ENCODE results near the gene SMG9.

SMG9 gene

DNA sequence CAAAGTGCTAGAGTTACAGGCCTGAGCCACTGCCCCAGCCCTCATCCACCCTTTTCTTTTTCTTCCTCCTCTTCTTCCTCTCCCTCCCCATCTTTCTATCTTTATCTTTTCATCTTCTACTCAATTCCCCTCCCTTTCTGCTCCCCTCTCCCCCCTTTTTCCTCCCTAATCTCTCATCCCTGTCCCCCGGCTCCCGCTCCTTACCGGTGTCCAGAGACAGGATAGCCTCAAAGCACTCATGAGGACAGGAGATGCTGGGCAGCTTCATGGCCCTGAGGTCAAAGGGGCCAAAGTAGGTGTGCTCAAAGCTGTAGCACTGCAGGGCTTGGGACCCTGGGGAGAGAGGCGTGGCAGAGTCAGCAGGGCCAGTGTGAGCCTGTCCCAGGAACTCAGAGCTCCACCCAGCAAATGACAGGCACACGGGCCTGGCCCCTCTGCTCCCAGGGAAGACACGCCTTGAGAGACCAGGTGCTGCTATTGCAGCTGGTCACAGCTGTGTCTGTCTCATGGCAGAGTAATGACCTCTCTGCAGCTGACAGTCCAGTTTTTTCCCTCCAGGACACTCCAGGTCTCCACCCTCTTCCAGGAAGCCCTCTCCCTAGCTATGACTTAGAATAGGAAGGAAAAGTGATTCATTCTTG is 44.9 kb upstream of the SMG9 start:
- Histone ChIP-seq H2AFZ (ENCODE audit: low read depth, low read length) (no peak overlapping the region), H3K4me2 (ENCODE audit: low read length) (no peak overlapping the region)

DNA sequence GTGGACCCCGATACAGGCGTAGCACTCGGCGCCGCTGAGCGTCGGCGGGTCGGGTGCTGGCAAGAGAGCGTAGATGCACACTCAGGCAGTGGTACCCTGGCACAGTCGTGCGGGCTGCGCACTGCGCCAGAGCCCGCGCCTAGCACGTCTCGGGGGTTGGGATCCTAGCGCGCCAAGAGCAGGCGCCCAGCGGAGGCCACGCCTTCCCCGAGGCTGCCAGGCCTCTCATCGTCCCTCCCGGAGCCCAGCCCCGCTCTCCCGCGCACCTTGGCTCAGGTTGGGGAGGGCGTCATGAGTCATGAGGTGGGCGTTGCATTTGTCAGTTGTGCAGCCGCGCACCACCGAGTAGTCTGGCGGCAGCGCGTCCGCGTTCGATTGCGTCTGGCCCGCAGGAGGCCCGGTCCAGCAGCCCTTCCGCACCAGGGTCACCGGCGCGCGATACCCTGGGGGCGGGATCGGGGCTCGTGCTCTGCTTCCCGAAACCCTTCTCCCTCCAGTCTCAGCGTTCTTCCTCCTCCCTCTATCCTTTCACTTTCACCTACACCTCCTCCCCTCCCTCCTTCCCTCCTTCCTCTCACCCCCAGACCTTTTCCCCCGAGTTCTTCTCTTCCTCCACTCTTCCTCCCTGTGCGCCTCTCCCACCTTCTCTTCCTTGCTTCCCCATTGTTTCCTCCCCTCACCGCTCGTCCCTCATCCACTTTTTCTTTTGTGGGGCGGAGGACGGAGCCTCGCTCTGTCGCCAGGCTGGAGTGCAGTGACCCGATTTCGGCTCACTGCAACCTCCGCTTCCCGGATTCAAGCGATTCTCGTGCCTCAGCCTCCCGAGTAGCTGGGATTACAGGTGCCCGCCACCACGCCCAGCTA is 44.0 kb upstream of the SMG9 start:
- Histone ChIP-seq H3K9ac (ENCODE audit: low read length) (no peak overlapping the region), H3K4me3 (ENCODE audit: low read length) (no peak overlapping the region), H3K4me1 (ENCODE audit: low read length) (no peaks in the 10 kb centered on the region), H2AFZ (ENCODE audit: low read depth, low read length) (no peak overlapping the region), H3K36me3 (replicated peaks; ENCODE audit: low read depth, low read length) (no peaks in the 10 kb centered on the region), H3K27ac (ENCODE audit: low read length) (no peak overlapping the region), H4K20me1 (ENCODE audit: insufficient read depth, low read length) (no peaks in the 10 kb centered on the region), H3K4me2 (ENCODE audit: low read length) (no peak overlapping the region), H3K27me3 (ENCODE audit: low read depth, low read length) (no peaks in the 10 kb centered on the region; the same call in 1 of the 2 replicates), H3K79me2 (ENCODE audit: low read length) (no peaks in the 10 kb centered on the region), H3K9me3 (ENCODE audit: insufficient read depth, low read length) (no peaks in the 10 kb centered on the region)
- TF ChIP-seq, protein P1, sequence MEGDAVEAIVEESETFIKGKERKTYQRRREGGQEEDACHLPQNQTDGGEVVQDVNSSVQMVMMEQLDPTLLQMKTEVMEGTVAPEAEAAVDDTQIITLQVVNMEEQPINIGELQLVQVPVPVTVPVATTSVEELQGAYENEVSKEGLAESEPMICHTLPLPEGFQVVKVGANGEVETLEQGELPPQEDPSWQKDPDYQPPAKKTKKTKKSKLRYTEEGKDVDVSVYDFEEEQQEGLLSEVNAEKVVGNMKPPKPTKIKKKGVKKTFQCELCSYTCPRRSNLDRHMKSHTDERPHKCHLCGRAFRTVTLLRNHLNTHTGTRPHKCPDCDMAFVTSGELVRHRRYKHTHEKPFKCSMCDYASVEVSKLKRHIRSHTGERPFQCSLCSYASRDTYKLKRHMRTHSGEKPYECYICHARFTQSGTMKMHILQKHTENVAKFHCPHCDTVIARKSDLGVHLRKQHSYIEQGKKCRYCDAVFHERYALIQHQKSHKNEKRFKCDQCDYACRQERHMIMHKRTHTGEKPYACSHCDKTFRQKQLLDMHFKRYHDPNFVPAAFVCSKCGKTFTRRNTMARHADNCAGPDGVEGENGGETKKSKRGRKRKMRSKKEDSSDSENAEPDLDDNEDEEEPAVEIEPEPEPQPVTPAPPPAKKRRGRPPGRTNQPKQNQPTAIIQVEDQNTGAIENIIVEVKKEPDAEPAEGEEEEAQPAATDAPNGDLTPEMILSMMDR (IDR thresholded peaks at IDR 0.05; ENCODE audit: low read depth, low read length): no peak
- no peak for TF ChIP-seq EZH2phosphoT487 (IDR thresholded peaks at IDR 0.05; ENCODE audit: low read depth)

More for the DNA sequence above, 44.9 kb upstream of the SMG9 start:
- no peak overlapping the region for H3K27ac ChIP-seq (ENCODE audit: low read length)
- TF ChIP-seq, protein P1 (IDR thresholded peaks at IDR 0.05; ENCODE audit: low read depth, low read length): no peak
- no peak for TF ChIP-seq EZH2phosphoT487 (IDR thresholded peaks at IDR 0.05; ENCODE audit: low read depth)
- H3K27me3 ChIP-seq (ENCODE audit: low read depth, low read length): no peaks in the 10 kb centered on the region; the same call in 1 of the 2 replicates
- H3K4me1 ChIP-seq (ENCODE audit: low read length): no peaks in the 10 kb centered on the region
- H3K79me2 ChIP-seq (ENCODE audit: low read length): no peaks in the 10 kb centered on the region
- no peaks in the 10 kb centered on the region for H4K20me1 ChIP-seq (ENCODE audit: insufficient read depth, low read length)
- H3K4me3 ChIP-seq (ENCODE audit: low read length): no peak overlapping the region
- H3K9ac ChIP-seq (ENCODE audit: low read length): no peak overlapping the region
- no peaks in the 10 kb centered on the region for H3K9me3 ChIP-seq (ENCODE audit: insufficient read depth, low read length)
- no peaks in the 10 kb centered on the region for H3K36me3 ChIP-seq (replicated peaks; ENCODE audit: low read depth, low read length)

DNA sequence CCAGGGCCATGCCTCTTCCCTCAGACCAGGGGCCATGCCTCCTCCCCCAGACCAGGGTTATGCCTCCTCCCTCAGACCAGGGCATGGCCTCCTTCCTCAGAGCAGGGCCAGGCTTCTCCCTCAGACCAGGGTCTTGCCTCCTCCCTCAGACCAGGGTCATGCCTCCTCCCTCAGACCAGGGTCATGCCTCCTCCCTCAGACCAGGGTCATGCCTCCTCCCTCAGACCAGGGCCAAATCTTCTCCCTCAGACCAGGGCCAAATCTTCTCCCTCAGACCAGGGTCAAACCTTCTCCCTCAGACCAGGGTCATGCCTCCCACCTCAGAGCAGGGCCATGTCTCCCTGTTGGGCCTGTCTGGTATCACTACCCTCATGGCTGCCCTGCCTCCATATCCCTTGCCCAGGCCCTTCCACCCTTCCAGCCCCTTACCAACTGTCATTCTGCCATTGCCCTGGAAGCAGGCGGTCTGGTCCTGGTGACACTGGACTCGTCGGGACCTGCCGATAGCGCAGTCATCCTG is 43.3 kb upstream of the SMG9 start:
- H2AFZ ChIP-seq (ENCODE audit: low read depth, low read length): no peak overlapping the region
- H3K4me2 ChIP-seq (ENCODE audit: low read length): no peak overlapping the region
- H3K4me1 ChIP-seq (ENCODE audit: low read length): no peaks in the 10 kb centered on the region
- no peak overlapping the region for H3K27ac ChIP-seq (ENCODE audit: low read length)
- H3K27me3 ChIP-seq (ENCODE audit: low read depth, low read length): no peaks in the 10 kb centered on the region; the same call in 1 of the 2 replicates
- no peak overlapping the region for H3K4me3 ChIP-seq (ENCODE audit: low read length)
- no peaks in the 10 kb centered on the region for H3K9me3 ChIP-seq (ENCODE audit: insufficient read depth, low read length)
- H3K9ac ChIP-seq (ENCODE audit: low read length): no peak overlapping the region
- no peaks in the 10 kb centered on the region for H4K20me1 ChIP-seq (ENCODE audit: insufficient read depth, low read length)
- H3K79me2 ChIP-seq (ENCODE audit: low read length): no peaks in the 10 kb centered on the region
- TF ChIP-seq, protein P1 (IDR thresholded peaks at IDR 0.05; ENCODE audit: low read depth, low read length): no peak
- TF ChIP-seq EZH2phosphoT487 (IDR thresholded peaks at IDR 0.05; ENCODE audit: low read depth): no peak
- H3K36me3 ChIP-seq (replicated peaks; ENCODE audit: low read depth, low read length): no peaks in the 10 kb centered on the region

DNA sequence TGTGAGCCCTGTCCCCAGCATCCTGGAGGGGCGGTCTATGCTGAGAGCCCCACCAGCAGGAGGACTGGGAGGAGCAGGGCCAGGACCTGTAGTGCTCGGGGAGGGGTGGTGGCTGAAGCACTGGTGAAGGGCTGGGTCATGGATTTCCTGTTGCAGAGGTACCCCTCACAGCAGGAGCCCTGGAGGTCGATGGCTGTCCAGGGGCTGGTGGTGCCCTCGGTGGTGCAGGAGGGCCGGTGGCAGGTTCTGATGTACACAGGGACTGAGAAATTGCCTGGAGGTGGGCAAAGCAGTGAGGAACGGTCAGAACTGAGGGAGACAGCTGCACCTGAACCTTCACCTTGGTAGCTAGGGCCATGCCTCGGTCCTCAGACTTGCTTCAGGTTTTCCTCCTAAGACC is 42.8 kb upstream of the SMG9 start:
- Histone ChIP-seq H3K36me3 (replicated peaks; ENCODE audit: low read depth, low read length) (no peaks in the 10 kb centered on the region), H4K20me1 (ENCODE audit: insufficient read depth, low read length) (no peaks in the 10 kb centered on the region), H2AFZ (ENCODE audit: low read depth, low read length) (no peak overlapping the region), H3K4me1 (ENCODE audit: low read length) (no peaks in the 10 kb centered on the region), H3K27ac (ENCODE audit: low read length) (no peak overlapping the region), H3K4me2 (ENCODE audit: low read length) (no peak overlapping the region), H3K9me3 (ENCODE audit: insufficient read depth, low read length) (no peaks in the 10 kb centered on the region), H3K79me2 (ENCODE audit: low read length) (no peaks in the 10 kb centered on the region), H3K4me3 (ENCODE audit: low read length) (no peak overlapping the region), H3K9ac (ENCODE audit: low read length) (no peak overlapping the region), H3K27me3 (ENCODE audit: low read depth, low read length) (no peaks in the 10 kb centered on the region; the same call in 1 of the 2 replicates)
- TF ChIP-seq, protein P1 (IDR thresholded peaks at IDR 0.05; ENCODE audit: low read depth, low read length): no peak
- TF ChIP-seq EZH2phosphoT487 (IDR thresholded peaks at IDR 0.05; ENCODE audit: low read depth): no peak

Measured in OCI-LY3 (cell line).